GM12875 (cell line): ENCODE results near the gene LGALS4.
"Not testable (repeated sequence)": the region's sequence is repeated elsewhere in the genome, so short reads cannot be mapped to it uniquely, and the experiment has no call there.

Experiments used
- H3K4me3 ChIP-seq: one replicate; pipeline ENCODE4 v1.5.1; 2011; ENCODE audit warnings: low read depth, low read length, control low read depth
- TF ChIP-seq, protein P1 (sequence below): IDR thresholded peaks from 2 replicates; pipeline ENCODE4 v1.5.1; 2011; ENCODE audit warnings: low read depth, mild to moderate bottlenecking, control low read depth, inconsistent platforms, low read length, moderate library complexity, borderline replicate concordance; ENCODE audit not compliant: insufficient read depth

LGALS4 gene

DNA sequence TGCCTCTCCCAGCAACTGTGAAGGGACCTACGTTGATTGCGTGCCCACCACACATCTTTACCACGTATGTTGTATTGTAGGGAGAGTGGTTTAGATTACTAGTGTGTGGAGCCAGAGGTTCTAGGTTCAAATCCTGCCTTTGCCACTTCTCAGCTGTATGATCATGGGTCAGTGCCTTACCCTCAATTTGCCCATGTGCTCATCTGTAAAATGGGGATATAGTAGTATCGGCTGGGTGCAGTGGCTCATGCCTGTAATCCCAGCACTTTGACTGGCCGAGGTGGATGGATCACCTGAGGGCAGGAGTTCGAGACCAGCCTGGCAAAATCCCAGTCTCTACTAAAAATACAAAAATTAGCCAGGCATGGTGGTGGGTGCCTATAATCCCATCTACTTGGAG lies 578 bp upstream of the LGALS4 start:
- H3K4me3 ChIP-seq: no peak overlapping the region
- TF ChIP-seq, protein P1, sequence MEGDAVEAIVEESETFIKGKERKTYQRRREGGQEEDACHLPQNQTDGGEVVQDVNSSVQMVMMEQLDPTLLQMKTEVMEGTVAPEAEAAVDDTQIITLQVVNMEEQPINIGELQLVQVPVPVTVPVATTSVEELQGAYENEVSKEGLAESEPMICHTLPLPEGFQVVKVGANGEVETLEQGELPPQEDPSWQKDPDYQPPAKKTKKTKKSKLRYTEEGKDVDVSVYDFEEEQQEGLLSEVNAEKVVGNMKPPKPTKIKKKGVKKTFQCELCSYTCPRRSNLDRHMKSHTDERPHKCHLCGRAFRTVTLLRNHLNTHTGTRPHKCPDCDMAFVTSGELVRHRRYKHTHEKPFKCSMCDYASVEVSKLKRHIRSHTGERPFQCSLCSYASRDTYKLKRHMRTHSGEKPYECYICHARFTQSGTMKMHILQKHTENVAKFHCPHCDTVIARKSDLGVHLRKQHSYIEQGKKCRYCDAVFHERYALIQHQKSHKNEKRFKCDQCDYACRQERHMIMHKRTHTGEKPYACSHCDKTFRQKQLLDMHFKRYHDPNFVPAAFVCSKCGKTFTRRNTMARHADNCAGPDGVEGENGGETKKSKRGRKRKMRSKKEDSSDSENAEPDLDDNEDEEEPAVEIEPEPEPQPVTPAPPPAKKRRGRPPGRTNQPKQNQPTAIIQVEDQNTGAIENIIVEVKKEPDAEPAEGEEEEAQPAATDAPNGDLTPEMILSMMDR: no peak

DNA sequence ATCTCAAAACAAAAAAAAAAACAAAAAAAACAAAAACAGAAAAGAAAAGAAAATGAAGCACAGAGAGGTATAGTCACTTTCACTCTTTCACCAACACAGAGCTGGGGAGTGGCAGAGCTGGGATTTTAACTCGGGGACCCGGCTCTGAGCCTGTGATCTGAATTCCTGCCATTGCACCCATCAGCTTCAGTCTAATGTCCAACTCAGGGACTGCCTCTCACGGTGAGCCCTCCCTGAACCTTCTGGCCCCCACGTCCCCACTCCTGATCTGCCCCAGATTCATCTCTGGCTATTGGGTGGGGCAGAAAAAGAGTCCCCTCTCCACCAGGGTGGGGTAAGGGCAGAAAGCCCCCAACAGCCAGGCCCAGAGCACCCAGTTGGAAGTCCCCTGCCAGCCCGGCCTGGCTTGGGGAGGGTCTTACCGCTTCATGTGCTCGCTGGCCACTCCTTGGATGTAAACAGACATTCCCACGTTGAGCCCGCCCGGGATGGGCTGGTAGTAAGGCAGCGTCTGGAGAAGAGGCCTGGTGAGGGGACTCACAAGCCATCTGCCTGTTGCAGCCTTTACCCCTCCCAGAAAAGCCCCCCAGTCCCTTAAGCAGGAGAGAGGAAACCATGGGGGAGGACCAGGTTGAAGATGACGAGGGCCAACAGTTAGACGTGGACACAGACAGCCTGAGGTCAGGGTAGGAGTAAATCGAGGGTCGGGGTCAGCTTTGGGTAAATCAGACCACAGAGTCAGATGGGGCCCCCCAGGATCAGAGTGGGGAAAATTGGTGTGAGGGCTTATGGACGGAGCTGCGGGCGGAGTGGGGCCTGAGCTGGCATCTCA lies 520 bp downstream of the LGALS4 start:
- no peak overlapping the region for H3K4me3 ChIP-seq
- TF ChIP-seq, protein P1: no peak

DNA sequence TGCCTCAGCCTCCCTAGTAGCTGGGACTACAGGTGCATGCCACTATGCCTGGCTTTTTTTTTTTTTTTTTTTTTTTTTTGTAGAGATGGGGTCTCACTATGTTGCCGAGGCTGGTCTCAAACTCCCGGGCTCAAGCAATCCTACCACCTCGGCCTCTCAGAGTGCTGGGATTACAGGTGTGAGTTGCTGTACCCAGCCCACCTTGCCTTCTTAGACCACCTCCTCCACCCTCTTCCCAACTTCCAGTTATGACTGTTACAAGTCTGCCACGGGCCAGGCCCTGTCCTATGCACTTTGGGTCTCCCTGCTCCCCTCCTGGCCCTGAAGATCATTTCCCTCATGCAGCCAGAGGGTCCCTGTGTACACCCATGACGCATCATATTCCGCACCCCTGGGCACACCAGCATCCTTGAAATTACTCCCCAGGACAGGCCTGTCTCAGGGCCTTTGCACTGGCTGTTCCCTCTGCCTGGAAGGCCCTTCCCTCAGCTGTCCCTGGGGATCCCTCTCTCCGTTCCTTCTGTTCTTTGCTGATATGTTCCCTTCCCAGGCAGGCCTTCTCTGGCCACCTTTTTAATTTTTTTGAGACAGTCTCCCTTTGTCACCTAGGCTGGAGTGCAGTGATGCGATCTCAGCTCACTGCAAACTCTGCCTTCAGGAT lies 3.0 kb downstream of the LGALS4 start:
- TF ChIP-seq, protein P1: no peak

DNA sequence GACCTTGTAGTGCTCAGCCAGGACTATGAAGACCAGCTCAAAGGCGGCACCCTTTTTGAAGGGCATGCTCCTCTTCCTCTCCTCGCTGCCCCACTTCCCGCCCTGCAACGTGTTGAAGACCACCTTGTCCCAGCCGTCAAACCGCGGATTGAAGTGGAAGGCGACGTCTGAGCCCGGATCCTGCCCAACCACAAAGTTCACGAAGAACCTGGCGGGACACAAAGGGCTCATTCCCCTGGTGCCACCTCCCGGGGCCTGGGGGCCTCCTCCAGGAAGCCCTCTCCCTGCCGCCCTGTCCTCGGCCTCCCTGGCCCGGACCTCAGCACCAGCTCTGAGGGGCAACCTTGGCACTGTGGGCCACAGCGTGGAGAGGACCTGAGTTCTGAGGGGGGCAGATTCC lies 4.0 kb downstream of the LGALS4 start:
- TF ChIP-seq, protein P1: no peak
- no peak overlapping the region for H3K4me3 ChIP-seq

More for the DNA sequence above, 3.0 kb downstream of the LGALS4 start:
- H3K4me3 ChIP-seq: no peak overlapping the region

DNA sequence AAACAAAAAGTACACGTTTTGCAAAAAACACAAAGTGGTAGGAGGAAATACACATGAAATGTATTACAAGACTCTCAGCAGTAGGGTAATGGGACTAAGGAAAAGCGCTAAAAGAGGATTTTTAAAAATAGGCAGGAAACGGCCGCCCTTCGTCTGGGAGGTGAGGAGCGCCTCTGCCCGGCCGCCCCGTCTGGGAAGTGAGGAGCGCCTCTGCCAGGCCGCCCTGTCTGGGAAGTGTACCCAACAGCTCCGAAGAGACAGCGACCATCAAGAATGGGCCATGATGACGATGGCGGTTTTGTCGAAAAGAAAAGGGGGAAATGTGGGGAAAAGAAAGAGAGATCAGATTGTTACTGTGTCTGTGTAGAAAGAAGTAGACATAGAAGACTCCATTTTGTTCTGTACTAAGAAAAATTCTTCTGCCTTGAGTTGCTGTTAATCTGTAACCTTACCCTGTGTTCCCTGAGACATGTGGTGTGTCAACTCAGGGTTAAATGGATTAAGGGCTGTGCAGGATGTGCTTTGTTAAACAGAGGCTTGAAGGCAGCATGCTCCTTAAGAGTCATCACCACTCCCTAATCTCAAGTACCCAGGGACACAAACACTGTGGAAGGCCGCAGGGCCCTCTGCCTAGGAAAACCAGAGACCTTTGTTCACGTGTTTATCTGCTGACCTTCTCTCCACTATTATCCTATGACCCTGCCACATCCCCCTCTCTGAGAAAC lies 5.2 kb downstream of the LGALS4 start:
- not testable (repeated sequence) for H3K4me3 ChIP-seq

DNA sequence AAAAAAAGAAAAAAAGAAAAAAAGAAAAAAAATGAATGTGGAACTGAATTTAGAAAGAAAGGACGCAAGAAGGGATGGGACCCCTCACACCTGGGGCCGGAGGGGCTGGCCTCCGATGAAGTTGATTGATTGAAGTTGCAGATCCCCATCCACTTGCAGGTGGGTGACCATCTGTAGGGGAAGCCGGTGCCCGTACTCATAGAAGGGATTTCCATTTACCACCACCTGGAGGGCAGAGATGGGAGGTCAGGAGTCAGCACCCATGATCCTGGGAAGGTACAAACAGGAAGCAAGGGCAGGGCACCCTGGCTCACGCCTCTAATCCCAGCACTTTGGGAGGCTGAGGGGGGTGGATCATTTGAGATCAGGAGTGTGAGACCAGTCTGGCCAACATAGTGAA lies 6.4 kb downstream of the LGALS4 start:
- no peak overlapping the region for H3K4me3 ChIP-seq
- TF ChIP-seq, protein P1: no peak

DNA sequence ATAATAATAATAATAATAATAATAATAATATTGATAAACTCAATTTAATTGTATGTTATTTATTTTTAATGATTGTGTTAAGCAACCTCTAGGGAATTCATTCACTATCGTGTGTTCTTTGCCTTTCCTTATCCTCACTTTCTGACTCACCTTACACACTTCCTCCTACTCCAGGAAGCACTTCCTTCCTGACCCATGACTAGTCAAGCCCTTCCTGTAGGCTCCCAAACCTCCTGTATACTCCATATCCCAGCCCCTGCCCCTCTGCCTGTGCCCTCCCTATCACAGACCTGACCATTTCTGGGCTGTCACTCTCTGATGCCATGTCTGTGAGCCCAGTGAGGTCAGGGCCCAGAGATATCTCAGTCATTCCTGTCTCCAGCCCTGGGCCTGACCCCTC lies 7.6 kb downstream of the LGALS4 start:
- TF ChIP-seq, protein P1: no peak
- no peak overlapping the region for H3K4me3 ChIP-seq
